ENCODE results near the gene SNTB2. TPM values are rescaled to one million over a fixed set of nuclear protein-coding genes. Genes with fewer than 3 reads are reported as not detected.

SNTB2 gene
- total RNA-seq, 1 experiment from 2014 or later: 50.6 TPM

- Histone ChIP-seq H3K27me3 (replicated peaks; ENCODE audit: control insufficient read depth, insufficient read depth, low read length) (no peaks in the 10 kb centered on the region), H3K4me3 (ENCODE audit: low read depth, low read length) (no peak overlapping the region), H3K9me3 (no peaks in the 10 kb centered on the region), H3K4me1 (peaks cover 9% of the 10 kb centered on the region; the same call in 1 of the 2 replicates), H3K36me3 (ENCODE audit: control insufficient read depth, insufficient read depth, low read length) (peaks cover 3% of the 10 kb centered on the region; the same call in 1 of the 2 replicates)
- TF ChIP-seq CTCF (IDR thresholded peaks at IDR 0.05; ENCODE audit: insufficient read depth in 1 of 2, low read depth in 1 of 2, low read length in 1 of 2, severe bottlenecking in 1 of 2, unreplicated experiment in 1 of 2): no peak
- no peaks in the 10 kb centered on the region for H3K9me3 Mint-ChIP-seq (ENCODE audit: unreplicated experiment)
- intact Hi-C loops (cut with micrococcal nuclease; ENCODE audit: unreplicated experiment): no loop called here
- no peaks in the 10 kb centered on the region for H3K27me3 Mint-ChIP-seq (ENCODE audit: insufficient read depth, unreplicated experiment)
- peaks cover 90% of the 10 kb centered on the region for H3K36me3 Mint-ChIP-seq (ENCODE audit: insufficient read depth, unreplicated experiment)
- ChIA-PET CTCF (no interaction called here), POLR2A (interaction anchor here (1.0 kb wide), 1 partner anchor 12 kb away, joined by 3 read pairs; no protein-coding TSS in a partner anchor)
- no peak for DNase-seq
- BruUV-seq (replicated peaks): no TSS peak
- H3K4me1 Mint-ChIP-seq (ENCODE audit: low read depth, unreplicated experiment): peaks cover 5% of the 10 kb centered on the region
- no peak overlapping the region for H3K4me3 Mint-ChIP-seq (ENCODE audit: unreplicated experiment)
- H3K27ac Mint-ChIP-seq (ENCODE audit: unreplicated experiment): no peak overlapping the region
Measured at GRCh38 chr16:69314534-69314933, 127.6 kb downstream of the SNTB2 start.

GRCh38 chr16:69315486-69316311, 128.7 kb downstream of the SNTB2 start:
- peak in 1 of 2 experiments; percentile 29 for DNase-seq
- Histone ChIP-seq H3K4me3 (ENCODE audit: low read depth, low read length) (no peak overlapping the region), H3K36me3 (ENCODE audit: control insufficient read depth, insufficient read depth, low read length) (peaks cover 5% of the 10 kb centered on the region), H3K9me3 (no peaks in the 10 kb centered on the region), H3K27me3 (replicated peaks; ENCODE audit: control insufficient read depth, insufficient read depth, low read length) (no peaks in the 10 kb centered on the region), H3K4me1 (peaks cover 5% of the 10 kb centered on the region; the same call in 1 of the 2 replicates)
- Mint-ChIP-seq H3K36me3 (ENCODE audit: insufficient read depth, unreplicated experiment) (peaks cover 87% of the 10 kb centered on the region), H3K4me3 (ENCODE audit: unreplicated experiment) (no peak overlapping the region), H3K27ac (ENCODE audit: unreplicated experiment) (no peak overlapping the region), H3K27me3 (ENCODE audit: insufficient read depth, unreplicated experiment) (no peaks in the 10 kb centered on the region), H3K9me3 (ENCODE audit: unreplicated experiment) (no peaks in the 10 kb centered on the region), H3K4me1 (ENCODE audit: low read depth, unreplicated experiment) (peaks cover 5% of the 10 kb centered on the region)
- TF ChIP-seq CTCF (IDR thresholded peaks at IDR 0.05; ENCODE audit: insufficient read depth in 1 of 2, low read depth in 1 of 2, low read length in 1 of 2, severe bottlenecking in 1 of 2, unreplicated experiment in 1 of 2): no peak
- CTCF ChIA-PET: no interaction called here
- no TSS peak for BruUV-seq (replicated peaks)
- intact Hi-C loops (cut with micrococcal nuclease; ENCODE audit: unreplicated experiment): no loop called here
- POLR2A ChIA-PET: interaction anchor here (0.5 to 1.0 kb wide), 3 partner anchors 11 to 368 kb away, joined by 3 to 4 read pairs (median 4); no protein-coding TSS in a partner anchor

GRCh38 chr16:69316595-69317034, 129.7 kb downstream of the SNTB2 start:
- Mint-ChIP-seq H3K36me3 (ENCODE audit: insufficient read depth, unreplicated experiment) (peaks cover 88% of the 10 kb centered on the region), H3K9me3 (ENCODE audit: unreplicated experiment) (no peaks in the 10 kb centered on the region), H3K4me1 (ENCODE audit: low read depth, unreplicated experiment) (peaks cover 5% of the 10 kb centered on the region), H3K27ac (ENCODE audit: unreplicated experiment) (no peak overlapping the region), H3K27me3 (ENCODE audit: insufficient read depth, unreplicated experiment) (no peaks in the 10 kb centered on the region), H3K4me3 (ENCODE audit: unreplicated experiment) (no peak overlapping the region)
- ChIA-PET CTCF (no interaction called here), POLR2A (interaction anchor here (0.5 kb wide), 1 partner anchor 367 kb away, joined by 4 read pairs; no protein-coding TSS in a partner anchor)
- H3K9me3 ChIP-seq: no peaks in the 10 kb centered on the region
- no peak overlapping the region for H3K4me3 ChIP-seq (ENCODE audit: low read depth, low read length)
- BruUV-seq (replicated peaks): no TSS peak
- H3K36me3 ChIP-seq (ENCODE audit: control insufficient read depth, insufficient read depth, low read length): peaks cover 8% of the 10 kb centered on the region
- H3K27me3 ChIP-seq (replicated peaks; ENCODE audit: control insufficient read depth, insufficient read depth, low read length): no peaks in the 10 kb centered on the region
- intact Hi-C loops (cut with micrococcal nuclease; ENCODE audit: unreplicated experiment): no loop called here
- H3K4me1 ChIP-seq: 0 out of 2 replicates have a peak, but pooled peaks cover 5% of the 10 kb centered on the region
- no peak for DNase-seq
- no peak for TF ChIP-seq CTCF (IDR thresholded peaks at IDR 0.05; ENCODE audit: insufficient read depth in 1 of 2, low read depth in 1 of 2, low read length in 1 of 2, severe bottlenecking in 1 of 2, unreplicated experiment in 1 of 2)
